Muscle layer of duodenum (tissue), 2 donors: Measurements from ENCODE around the gene C7.

Experiments
- H3K27ac ChIP-seq: one replicate; pipeline ENCODE4 v1.7.0; 2013; ENCODE audit warnings: mild to moderate bottlenecking, low read length
- H3K27me3 ChIP-seq: one replicate; pipeline ENCODE4 v1.7.0; 2013; ENCODE audit warnings: low read depth, mild to moderate bottlenecking, control low read depth, low read length
- H3K36me3 ChIP-seq, 2 donors: one replicate each; pipeline ENCODE4 v1.7.0; 2013; ENCODE audit warnings: low read length in 2 of 2, control low read depth in 1 of 2, mild to moderate bottlenecking in 1 of 2; ENCODE audit not compliant: insufficient read depth in 2 of 2, control insufficient read depth in 1 of 2
- H3K4me1 ChIP-seq, 2 donors: one replicate each; pipeline ENCODE4 v1.7.0; 2013; ENCODE audit warnings: low read length in 2 of 2, mild to moderate bottlenecking in 2 of 2, control low read depth in 1 of 2, moderate library complexity in 1 of 2; ENCODE audit not compliant: insufficient read depth in 2 of 2, control insufficient read depth in 1 of 2
- H3K4me3 ChIP-seq, 2 donors: one replicate each; pipeline ENCODE4 v1.7.0; 2013; ENCODE audit warnings: low read length in 2 of 2, low read depth in 1 of 2, mild to moderate bottlenecking in 1 of 2
- H3K9me3 ChIP-seq, 2 donors: one replicate each; pipeline ENCODE4 v1.7.0; 2013; ENCODE audit warnings: low read length in 2 of 2, control low read depth in 1 of 2, mild to moderate bottlenecking in 1 of 2; ENCODE audit not compliant: control insufficient read depth in 1 of 2
- donor health status: healthy.

C7 gene

GRCh38 chr5:40928886-40929448 lies 19.7 kb downstream of the C7 start:
- Histone ChIP-seq H3K27ac (no peak overlapping the region), H3K4me1 (no peaks in the 10 kb centered on the region), H3K4me3 (no peak overlapping the region), H3K27me3 (no peaks in the 10 kb centered on the region), H3K36me3 (peaks cover 0 to 10% of the 10 kb centered on the region in 2 donors), H3K9me3 (peaks cover 0 to 24% of the 10 kb centered on the region in 2 donors)

- Histone ChIP-seq H3K4me3 (no peak overlapping the region), H3K27ac (no peak overlapping the region), H3K4me1 (no peaks in the 10 kb centered on the region), H3K9me3 (no peaks in the 10 kb centered on the region), H3K36me3 (peaks cover 0 to 3% of the 10 kb centered on the region in 2 donors), H3K27me3 (no peaks in the 10 kb centered on the region)
Observed at GRCh38 chr5:40932766-40933165, 23.5 kb downstream of the C7 start.

DNA sequence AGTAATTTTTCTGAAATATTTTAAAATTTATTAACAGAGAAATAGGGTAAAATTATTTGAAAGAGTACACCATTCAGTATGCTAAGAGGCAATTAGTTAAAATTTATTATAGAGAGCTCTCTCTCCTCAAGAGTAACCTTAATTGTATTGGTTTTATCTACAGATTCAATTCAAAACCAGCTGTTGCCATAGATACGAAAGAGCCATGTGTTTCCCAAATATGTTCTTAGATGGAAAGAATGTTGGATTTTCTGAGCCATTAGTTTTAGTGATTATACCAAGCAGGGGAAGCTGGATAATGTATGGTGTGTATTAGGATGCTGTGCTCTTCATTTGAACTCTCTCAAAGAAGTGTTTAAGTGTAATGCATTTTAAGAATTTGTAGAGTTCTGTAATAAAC lies 27.8 kb downstream of the C7 start:
- Histone ChIP-seq H3K4me3 (no peak overlapping the region), H3K9me3 (no peaks in the 10 kb centered on the region), H3K36me3 (peaks cover 0 to 3% of the 10 kb centered on the region in 2 donors)

GRCh38 chr5:40939753-40940152 lies 30.5 kb downstream of the C7 start:
- Histone ChIP-seq H3K27ac (no peak overlapping the region), H3K27me3 (no peaks in the 10 kb centered on the region), H3K36me3 (peaks cover 0 to 3% of the 10 kb centered on the region in 2 donors), H3K4me3 (no peak overlapping the region), H3K4me1 (no peaks in the 10 kb centered on the region), H3K9me3 (no peaks in the 10 kb centered on the region)

More for the DNA sequence above, 27.8 kb downstream of the C7 start:
- Histone ChIP-seq H3K27ac (no peak overlapping the region), H3K27me3 (no peaks in the 10 kb centered on the region), H3K4me1 (no peaks in the 10 kb centered on the region)

- Histone ChIP-seq H3K27ac (no peak overlapping the region), H3K4me1 (no peaks in the 10 kb centered on the region), H3K9me3 (no peaks in the 10 kb centered on the region), H3K4me3 (no peak overlapping the region), H3K27me3 (no peaks in the 10 kb centered on the region), H3K36me3 (no peaks in the 10 kb centered on the region)
Observed at GRCh38 chr5:40945111-40945510, 35.8 kb downstream of the C7 start.

DNA sequence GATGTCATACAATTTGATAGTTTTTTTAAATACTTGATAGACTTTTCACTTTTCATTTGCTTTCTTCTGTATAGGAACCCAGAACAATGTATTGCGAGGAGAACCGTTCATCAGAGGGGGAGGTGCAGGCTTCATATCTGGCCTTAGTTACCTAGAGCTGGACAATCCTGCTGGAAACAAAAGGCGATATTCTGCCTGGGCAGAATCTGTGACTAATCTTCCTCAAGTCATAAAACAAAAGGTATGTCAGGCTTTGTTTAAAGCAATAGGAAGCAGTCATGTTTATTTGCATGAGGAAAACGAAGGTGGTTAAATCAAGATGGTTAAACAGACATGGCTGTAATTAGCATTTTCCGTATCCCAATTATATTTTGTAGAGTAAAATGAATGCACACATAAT lies 46.0 kb downstream of the C7 start:
- Histone ChIP-seq H3K27me3 (no peaks in the 10 kb centered on the region), H3K9me3 (peaks cover 4 to 11% of the 10 kb centered on the region in 2 donors), H3K4me3 (no peak overlapping the region), H3K27ac (no peak overlapping the region), H3K36me3 (peaks cover 0 to 5% of the 10 kb centered on the region in 2 donors), H3K4me1 (no peaks in the 10 kb centered on the region)

DNA sequence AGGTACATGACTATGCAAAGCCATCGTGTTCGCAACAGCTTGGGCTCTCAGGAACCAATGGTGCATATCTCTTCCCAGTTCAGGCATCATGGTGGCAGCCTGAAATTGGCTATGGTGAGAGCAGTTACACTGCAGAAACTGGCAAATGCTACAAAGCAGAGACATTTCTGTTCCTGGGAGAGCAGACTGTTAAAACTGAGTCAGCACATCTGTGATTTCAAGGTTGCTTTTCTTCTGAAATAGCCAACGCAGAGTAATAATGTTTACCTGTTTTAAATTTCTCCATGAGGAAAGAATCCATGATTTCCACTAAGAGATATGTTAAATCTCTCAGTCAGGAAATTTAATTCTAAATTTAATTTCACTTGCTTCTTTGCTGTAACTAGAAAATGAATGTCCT lies 47.8 kb downstream of the C7 start:
- no peaks in the 10 kb centered on the region for H3K27me3 ChIP-seq
- peaks cover 4 to 11% of the 10 kb centered on the region in 2 donors for H3K9me3 ChIP-seq
- peaks cover 0 to 5% of the 10 kb centered on the region in 2 donors for H3K36me3 ChIP-seq
- no peaks in the 10 kb centered on the region for H3K4me1 ChIP-seq
- H3K4me3 ChIP-seq: no peak overlapping the region
- no peak overlapping the region for H3K27ac ChIP-seq

- Histone ChIP-seq H3K36me3 (peaks cover 0 to 5% of the 10 kb centered on the region in 2 donors), H3K9me3 (peaks cover 4 to 11% of the 10 kb centered on the region in 2 donors)
Observed at GRCh38 chr5:40958811-40959210, 49.5 kb downstream of the C7 start.

DNA sequence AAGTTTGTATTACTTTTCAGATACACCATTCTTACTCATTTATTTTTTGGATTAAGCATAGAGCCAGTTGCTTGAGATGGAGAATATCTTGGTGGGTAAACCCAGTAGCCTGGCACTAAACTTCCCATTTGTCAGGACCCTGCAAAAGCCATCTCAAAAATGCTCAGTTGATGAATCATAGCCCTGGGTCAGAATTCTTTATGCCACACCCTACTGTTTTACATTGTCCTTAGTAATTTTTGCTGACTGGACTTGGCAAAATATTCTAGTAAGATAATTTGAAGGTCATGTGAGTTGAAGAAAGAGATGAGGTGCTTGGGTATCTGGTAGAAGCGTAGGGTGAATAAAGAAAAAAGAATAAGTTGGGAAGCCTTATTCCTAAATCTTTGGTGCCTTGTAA lies 50.7 kb downstream of the C7 start:
- Histone ChIP-seq H3K36me3 (peaks cover 0 to 5% of the 10 kb centered on the region in 2 donors), H3K9me3 (peaks cover 4 to 11% of the 10 kb centered on the region in 2 donors), H3K27ac (no peak overlapping the region), H3K4me3 (no peak overlapping the region), H3K27me3 (no peaks in the 10 kb centered on the region), H3K4me1 (no peaks in the 10 kb centered on the region)

More at GRCh38 chr5:40958811-40959210, 49.5 kb downstream of the C7 start:
- no peaks in the 10 kb centered on the region for H3K27me3 ChIP-seq
- H3K4me1 ChIP-seq: no peaks in the 10 kb centered on the region
- no peak overlapping the region for H3K4me3 ChIP-seq
- no peak overlapping the region for H3K27ac ChIP-seq

- Histone ChIP-seq H3K27ac (no peak overlapping the region), H3K9me3 (peaks cover 4 to 11% of the 10 kb centered on the region in 2 donors), H3K4me3 (no peak overlapping the region), H3K4me1 (no peaks in the 10 kb centered on the region), H3K36me3 (peaks cover 0 to 5% of the 10 kb centered on the region in 2 donors), H3K27me3 (no peaks in the 10 kb centered on the region)
Observed at GRCh38 chr5:40962207-40962955, 53.1 kb downstream of the C7 start.

DNA sequence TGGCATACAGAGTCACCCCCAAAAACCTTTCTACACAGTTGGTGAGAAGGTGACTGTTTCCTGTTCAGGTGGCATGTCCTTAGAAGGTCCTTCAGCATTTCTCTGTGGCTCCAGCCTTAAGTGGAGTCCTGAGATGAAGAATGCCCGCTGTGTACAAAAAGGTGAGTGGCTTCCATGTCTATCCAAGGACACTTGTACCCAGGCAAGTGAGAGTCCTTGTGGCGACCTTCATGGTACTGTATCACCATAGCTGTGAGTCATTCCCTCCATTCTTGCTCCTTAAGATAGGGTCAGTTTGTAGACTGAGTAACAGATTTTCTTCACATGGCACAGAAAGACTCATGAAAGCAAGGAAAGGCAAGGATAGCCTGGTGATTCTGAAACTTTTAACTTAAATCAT lies 63.1 kb downstream of the C7 start:
- Histone ChIP-seq H3K27ac (no peak overlapping the region), H3K4me3 (no peak overlapping the region), H3K27me3 (no peaks in the 10 kb centered on the region), H3K36me3 (no peaks in the 10 kb centered on the region), H3K4me1 (peaks cover 0 to 10% of the 10 kb centered on the region in 2 donors), H3K9me3 (no peaks in the 10 kb centered on the region)
